Retinal pigment epithelial cell (primary cell): ENCODE measurements around the gene DERA.

Experiments
- DNase-seq: peaks from one replicate; pipeline ENCODE4 v3.0.0-alpha.2; 2010; ENCODE audit warnings: low read depth
- H3K4me3 ChIP-seq: 2 replicates; pipeline ENCODE4 v1.5.1; 2011; ENCODE audit warnings: mild to moderate bottlenecking, low read length, control low read depth, moderate library complexity
- TF ChIP-seq, protein P1 (sequence below): conservative IDR thresholded peaks from 2 replicates; pipeline ENCODE4 v1.5.1; 2011; ENCODE audit warnings: low read depth, low read length, control low read depth, inconsistent platforms

The DERA gene

DNA sequence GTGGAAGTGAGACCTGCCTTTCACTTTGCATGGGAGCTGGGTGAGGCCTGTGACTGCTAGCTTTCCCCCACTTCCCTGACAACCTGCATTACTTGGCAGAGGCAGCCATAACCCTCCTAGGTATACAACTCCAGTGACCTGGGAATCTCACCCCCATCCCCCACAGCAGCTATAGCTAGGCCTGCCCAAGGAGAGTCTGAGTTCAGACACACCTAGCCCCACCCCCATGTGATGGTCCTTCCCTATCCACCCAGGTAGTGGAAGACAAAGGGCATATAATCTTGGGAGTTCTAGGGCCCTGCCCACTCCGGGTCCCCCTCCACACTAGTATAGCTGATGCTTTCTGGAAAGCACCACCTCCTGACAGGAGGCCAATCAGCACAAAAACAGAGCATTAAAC is 35.3 kb upstream of the DERA start:
- TF ChIP-seq, protein P1, sequence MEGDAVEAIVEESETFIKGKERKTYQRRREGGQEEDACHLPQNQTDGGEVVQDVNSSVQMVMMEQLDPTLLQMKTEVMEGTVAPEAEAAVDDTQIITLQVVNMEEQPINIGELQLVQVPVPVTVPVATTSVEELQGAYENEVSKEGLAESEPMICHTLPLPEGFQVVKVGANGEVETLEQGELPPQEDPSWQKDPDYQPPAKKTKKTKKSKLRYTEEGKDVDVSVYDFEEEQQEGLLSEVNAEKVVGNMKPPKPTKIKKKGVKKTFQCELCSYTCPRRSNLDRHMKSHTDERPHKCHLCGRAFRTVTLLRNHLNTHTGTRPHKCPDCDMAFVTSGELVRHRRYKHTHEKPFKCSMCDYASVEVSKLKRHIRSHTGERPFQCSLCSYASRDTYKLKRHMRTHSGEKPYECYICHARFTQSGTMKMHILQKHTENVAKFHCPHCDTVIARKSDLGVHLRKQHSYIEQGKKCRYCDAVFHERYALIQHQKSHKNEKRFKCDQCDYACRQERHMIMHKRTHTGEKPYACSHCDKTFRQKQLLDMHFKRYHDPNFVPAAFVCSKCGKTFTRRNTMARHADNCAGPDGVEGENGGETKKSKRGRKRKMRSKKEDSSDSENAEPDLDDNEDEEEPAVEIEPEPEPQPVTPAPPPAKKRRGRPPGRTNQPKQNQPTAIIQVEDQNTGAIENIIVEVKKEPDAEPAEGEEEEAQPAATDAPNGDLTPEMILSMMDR, result no peak
- no peak overlapping the region for H3K4me3 ChIP-seq
- DNase-seq, result no peak

DNA sequence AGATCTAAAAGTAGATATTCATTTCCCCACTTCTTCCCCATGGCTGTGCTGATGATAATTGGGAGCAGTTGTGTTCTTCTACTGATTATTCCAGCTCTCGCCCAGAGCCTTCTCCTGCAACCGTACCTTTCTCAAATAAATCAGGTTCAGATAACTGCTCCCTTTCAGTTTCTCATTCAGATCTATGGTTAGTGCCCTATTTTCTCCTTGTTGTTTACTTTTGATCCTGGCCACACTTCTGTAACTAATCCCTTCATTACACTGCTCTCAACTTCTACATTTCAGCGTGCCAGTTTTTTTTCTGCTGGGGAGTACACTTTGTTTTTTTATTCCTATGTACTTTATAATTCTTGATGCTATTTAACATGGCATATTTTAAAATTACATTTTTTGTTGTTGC is 31.7 kb upstream of the DERA start:
- DNase-seq, result no peak
- no peak overlapping the region for H3K4me3 ChIP-seq
- TF ChIP-seq, protein P1, result no peak

DNA sequence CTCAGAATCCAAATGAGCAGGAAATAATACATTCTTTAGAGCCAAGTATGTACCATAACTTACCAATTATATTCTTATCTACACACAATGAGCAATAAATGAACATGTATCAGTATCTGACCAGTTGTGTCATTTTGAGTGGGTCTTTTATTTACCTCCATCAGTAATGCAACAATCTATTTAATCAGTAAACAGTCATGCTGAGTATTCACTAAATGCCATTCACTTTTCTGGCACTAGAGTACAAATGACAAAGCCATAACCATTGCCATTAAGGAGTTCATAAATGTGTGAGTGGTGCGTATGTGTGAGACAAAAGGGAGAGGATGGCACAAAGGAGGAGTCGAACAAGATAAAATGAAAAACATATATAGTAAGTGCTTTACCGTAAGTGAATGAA is 30.4 kb upstream of the DERA start:
- H3K4me3 ChIP-seq, result no peak overlapping the region
- TF ChIP-seq, protein P1, result no peak
- no peak for DNase-seq

DNA sequence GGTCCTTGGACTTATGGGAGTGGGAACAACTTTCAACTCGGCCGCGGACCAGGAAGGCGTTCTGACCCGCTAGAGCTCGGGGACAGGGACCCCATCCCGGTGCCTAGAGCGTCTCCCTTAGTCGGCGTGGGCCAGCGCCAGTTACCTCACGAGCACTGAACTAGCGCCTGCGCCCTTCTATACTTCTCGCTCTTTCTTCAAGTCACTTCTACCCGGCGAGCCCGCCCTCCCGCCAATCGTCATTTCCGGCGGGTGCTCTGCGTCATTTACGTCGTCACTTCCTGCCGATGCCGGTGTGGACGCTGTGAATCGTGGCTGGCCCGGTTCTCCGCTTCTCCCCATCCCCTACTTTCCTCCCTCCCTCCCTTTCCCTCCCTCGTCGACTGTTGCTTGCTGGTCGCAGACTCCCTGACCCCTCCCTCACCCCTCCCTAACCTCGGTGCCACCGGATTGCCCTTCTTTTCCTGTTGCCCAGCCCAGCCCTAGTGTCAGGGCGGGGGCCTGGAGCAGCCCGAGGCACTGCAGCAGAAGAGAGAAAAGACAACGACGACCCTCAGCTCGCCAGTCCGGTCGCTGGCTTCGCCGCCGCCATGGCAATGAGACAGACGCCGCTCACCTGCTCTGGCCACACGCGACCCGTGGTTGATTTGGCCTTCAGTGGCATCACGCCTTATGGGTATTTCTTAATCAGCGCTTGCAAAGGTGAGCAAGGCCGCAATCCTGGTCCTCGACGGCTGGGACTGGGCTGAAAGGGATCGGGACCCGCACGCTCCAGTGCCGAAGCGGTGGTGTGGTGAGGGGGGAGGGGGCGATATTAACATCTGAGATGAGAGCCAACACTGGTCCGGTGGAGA is 28.8 kb upstream of the DERA start, which contains the start of gene STRAP:
Gene STRAP (plus strand): TSS at position 270 of the 854 bp plus-strand sequence. CDS start 321 bp downstream, at position 591.
- peak; percentile 90 for DNase-seq
- TF ChIP-seq, protein P1, result no peak
- peak within 1 kb of the TSS; percentile 96 for H3K4me3 ChIP-seq

DNA sequence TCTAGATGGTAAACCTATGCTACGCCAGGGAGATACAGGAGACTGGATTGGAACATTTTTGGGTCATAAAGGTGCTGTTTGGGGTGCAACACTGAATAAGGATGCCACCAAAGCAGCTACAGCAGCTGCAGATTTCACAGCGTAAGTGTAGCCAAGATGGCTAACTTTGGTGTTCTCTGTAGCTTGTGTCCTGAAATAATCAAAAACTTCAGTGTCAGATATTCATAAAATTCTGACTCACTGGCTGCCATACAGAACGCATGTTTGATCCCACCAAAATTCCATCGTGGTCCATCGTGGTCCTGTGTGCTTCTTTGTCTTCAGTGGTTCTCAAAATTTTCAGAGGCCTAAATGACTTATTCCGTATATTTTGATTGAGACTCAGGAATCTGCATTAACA is 27.6 kb upstream of the DERA start:
- no peak for DNase-seq
- peak overlapping the region; percentile 96 for H3K4me3 ChIP-seq
- TF ChIP-seq, protein P1, result no peak

DNA sequence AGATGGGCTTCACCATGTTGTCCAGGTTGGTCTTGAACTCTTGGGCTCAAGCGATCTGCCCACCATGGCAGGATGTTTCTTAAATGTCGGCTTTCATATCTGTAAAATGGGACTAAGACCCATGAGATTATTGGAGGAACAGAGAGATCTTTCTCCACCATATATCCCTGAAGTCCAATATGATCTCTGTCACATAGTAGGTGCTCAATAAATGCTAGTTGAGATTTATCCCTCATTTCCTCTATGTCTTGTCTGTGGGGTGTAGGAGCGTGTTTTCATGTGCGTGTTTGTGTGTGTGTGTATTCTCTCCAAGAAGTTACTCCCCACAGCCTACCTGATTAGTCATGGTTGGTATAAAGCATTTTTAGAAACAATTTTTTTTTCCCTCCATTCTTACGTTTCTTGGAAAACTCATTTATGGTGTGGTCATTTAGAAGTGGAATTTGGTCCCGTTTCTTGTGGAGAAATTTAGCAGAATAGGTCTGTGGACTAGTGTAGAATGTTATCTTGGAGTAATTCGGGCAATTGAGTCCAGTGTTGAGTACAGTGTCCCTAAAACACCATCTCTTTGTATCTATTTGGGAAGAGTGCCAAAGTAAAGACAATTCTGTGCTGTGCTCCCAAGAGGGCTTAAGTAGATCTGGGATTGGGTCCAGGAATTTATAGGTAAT is 24.6 kb upstream of the DERA start:
- DNase-seq, result no peak
- H3K4me3 ChIP-seq, result no peak overlapping the region
- TF ChIP-seq, protein P1, result no peak
